Measurements from ENCODE around the gene MCHR1. TPM values are rescaled to one million over a fixed set of nuclear protein-coding genes. Genes with fewer than 3 reads are reported as not detected.

The MCHR1 gene
- total RNA-seq, 1 experiment from 2014 or later: 1.0 TPM

DNA sequence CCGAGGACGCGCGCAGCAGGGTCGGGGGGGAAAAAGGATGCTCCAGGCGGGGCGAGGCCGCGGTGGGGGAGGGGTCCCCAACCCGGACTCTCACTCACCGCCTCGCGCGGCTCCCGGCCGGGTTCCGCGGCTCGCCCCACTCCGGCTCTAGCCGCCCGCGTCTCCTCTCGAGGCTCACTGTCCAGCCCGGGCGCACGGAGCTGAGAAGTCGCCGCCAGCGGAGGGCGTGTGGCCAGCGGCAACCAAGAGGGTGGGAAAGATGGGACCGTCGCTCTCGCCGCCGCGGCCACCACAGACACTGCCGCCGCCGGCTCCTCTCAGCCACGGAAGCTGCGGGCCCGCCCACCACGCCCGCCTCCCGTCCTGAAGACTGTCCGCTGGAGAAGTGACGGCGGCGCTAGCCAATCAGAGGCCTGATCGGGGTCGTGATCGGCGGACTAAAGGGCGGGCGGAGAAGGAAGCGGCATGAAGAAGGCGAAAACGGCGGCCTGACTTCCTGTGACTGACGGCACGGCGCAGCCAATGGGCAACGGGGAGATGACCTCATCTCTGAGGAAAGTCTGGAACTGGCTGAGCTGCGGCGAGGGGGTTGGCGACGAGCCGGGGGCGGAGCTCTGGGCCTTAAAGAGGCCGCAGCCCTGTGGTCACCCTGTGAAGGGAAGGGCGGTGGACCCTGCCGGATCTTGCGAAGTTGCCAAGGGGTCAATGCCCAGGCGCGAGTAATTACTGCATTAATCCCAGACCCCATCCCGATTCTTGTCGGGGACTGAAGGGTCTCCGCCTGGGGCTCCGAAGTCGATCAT lies 42.7 kb upstream of the MCHR1 start, which contains the start of gene MRTFA (continued):
- TF ChIP-seq, protein P1, sequence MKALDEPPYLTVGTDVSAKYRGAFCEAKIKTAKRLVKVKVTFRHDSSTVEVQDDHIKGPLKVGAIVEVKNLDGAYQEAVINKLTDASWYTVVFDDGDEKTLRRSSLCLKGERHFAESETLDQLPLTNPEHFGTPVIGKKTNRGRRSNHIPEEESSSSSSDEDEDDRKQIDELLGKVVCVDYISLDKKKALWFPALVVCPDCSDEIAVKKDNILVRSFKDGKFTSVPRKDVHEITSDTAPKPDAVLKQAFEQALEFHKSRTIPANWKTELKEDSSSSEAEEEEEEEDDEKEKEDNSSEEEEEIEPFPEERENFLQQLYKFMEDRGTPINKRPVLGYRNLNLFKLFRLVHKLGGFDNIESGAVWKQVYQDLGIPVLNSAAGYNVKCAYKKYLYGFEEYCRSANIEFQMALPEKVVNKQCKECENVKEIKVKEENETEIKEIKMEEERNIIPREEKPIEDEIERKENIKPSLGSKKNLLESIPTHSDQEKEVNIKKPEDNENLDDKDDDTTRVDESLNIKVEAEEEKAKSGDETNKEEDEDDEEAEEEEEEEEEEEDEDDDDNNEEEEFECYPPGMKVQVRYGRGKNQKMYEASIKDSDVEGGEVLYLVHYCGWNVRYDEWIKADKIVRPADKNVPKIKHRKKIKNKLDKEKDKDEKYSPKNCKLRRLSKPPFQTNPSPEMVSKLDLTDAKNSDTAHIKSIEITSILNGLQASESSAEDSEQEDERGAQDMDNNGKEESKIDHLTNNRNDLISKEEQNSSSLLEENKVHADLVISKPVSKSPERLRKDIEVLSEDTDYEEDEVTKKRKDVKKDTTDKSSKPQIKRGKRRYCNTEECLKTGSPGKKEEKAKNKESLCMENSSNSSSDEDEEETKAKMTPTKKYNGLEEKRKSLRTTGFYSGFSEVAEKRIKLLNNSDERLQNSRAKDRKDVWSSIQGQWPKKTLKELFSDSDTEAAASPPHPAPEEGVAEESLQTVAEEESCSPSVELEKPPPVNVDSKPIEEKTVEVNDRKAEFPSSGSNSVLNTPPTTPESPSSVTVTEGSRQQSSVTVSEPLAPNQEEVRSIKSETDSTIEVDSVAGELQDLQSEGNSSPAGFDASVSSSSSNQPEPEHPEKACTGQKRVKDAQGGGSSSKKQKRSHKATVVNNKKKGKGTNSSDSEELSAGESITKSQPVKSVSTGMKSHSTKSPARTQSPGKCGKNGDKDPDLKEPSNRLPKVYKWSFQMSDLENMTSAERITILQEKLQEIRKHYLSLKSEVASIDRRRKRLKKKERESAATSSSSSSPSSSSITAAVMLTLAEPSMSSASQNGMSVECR (CRISPR knock-in tag; IDR thresholded peaks at IDR 0.05; ENCODE audit: borderline replicate concordance): peak; percentile 85; the same call in 1 of the 2 replicates
- TF ChIP-seq FOXP1 (CRISPR knock-in tag; IDR thresholded peaks at IDR 0.05; ENCODE audit: borderline replicate concordance) (no peak; the same call in none of the 2 replicates), TEAD1 (CRISPR knock-in tag; IDR thresholded peaks at IDR 0.05) (peak; percentile 91), TEAD4 (CRISPR knock-in tag; IDR thresholded peaks at IDR 0.05) (0 out of 2 replicates have a peak, but pooled peaks have one; percentile 52), SMAD4 (CRISPR knock-in tag; IDR thresholded peaks at IDR 0.05) (0 out of 2 replicates have a peak, but pooled peaks have one; percentile 52), JUN (CRISPR knock-in tag; IDR thresholded peaks at IDR 0.05) (peak; percentile 94), USF1 (CRISPR knock-in tag; IDR thresholded peaks at IDR 0.05) (peak; percentile 45; the same call in 1 of the 2 replicates), ELF4 (CRISPR knock-in tag; IDR thresholded peaks at IDR 0.05; ENCODE audit: low read depth) (0 out of 2 replicates have a peak, but pooled peaks have one; percentile 38), RORB (CRISPR knock-in tag; IDR thresholded peaks at IDR 0.05) (no peak), ETV6 (CRISPR knock-in tag; IDR thresholded peaks at IDR 0.05) (peak; percentile 72; the same call in 1 of the 2 replicates), GABPB1 (CRISPR knock-in tag; IDR thresholded peaks at IDR 0.05) (peak; percentile 56; the same call in 1 of the 2 replicates)
- TF ChIP-seq, protein P2, sequence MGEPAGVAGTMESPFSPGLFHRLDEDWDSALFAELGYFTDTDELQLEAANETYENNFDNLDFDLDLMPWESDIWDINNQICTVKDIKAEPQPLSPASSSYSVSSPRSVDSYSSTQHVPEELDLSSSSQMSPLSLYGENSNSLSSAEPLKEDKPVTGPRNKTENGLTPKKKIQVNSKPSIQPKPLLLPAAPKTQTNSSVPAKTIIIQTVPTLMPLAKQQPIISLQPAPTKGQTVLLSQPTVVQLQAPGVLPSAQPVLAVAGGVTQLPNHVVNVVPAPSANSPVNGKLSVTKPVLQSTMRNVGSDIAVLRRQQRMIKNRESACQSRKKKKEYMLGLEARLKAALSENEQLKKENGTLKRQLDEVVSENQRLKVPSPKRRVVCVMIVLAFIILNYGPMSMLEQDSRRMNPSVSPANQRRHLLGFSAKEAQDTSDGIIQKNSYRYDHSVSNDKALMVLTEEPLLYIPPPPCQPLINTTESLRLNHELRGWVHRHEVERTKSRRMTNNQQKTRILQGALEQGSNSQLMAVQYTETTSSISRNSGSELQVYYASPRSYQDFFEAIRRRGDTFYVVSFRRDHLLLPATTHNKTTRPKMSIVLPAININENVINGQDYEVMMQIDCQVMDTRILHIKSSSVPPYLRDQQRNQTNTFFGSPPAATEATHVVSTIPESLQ (CRISPR knock-in tag; IDR thresholded peaks at IDR 0.05): no peak
- TF ChIP-seq, protein P3, sequence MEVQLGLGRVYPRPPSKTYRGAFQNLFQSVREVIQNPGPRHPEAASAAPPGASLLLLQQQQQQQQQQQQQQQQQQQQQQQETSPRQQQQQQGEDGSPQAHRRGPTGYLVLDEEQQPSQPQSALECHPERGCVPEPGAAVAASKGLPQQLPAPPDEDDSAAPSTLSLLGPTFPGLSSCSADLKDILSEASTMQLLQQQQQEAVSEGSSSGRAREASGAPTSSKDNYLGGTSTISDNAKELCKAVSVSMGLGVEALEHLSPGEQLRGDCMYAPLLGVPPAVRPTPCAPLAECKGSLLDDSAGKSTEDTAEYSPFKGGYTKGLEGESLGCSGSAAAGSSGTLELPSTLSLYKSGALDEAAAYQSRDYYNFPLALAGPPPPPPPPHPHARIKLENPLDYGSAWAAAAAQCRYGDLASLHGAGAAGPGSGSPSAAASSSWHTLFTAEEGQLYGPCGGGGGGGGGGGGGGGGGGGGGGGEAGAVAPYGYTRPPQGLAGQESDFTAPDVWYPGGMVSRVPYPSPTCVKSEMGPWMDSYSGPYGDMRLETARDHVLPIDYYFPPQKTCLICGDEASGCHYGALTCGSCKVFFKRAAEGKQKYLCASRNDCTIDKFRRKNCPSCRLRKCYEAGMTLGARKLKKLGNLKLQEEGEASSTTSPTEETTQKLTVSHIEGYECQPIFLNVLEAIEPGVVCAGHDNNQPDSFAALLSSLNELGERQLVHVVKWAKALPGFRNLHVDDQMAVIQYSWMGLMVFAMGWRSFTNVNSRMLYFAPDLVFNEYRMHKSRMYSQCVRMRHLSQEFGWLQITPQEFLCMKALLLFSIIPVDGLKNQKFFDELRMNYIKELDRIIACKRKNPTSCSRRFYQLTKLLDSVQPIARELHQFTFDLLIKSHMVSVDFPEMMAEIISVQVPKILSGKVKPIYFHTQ (CRISPR knock-in tag; IDR thresholded peaks at IDR 0.05): no peak
- TF ChIP-seq, protein P4, sequence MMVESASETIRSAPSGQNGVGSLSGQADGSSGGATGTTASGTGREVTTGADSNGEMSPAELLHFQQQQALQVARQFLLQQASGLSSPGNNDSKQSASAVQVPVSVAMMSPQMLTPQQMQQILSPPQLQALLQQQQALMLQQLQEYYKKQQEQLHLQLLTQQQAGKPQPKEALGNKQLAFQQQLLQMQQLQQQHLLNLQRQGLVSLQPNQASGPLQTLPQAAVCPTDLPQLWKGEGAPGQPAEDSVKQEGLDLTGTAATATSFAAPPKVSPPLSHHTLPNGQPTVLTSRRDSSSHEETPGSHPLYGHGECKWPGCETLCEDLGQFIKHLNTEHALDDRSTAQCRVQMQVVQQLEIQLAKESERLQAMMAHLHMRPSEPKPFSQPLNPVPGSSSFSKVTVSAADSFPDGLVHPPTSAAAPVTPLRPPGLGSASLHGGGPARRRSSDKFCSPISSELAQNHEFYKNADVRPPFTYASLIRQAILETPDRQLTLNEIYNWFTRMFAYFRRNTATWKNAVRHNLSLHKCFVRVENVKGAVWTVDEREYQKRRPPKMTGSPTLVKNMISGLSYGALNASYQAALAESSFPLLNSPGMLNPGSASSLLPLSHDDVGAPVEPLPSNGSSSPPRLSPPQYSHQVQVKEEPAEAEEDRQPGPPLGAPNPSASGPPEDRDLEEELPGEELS (CRISPR knock-in tag; IDR thresholded peaks at IDR 0.05): peak; percentile 90
